ENCODE data around the gene TIMM29.
"Not testable (repeated sequence)": the region's sequence is repeated elsewhere in the genome, so short reads cannot be mapped to it uniquely, and the experiment has no call there.

Gene TIMM29

DNA sequence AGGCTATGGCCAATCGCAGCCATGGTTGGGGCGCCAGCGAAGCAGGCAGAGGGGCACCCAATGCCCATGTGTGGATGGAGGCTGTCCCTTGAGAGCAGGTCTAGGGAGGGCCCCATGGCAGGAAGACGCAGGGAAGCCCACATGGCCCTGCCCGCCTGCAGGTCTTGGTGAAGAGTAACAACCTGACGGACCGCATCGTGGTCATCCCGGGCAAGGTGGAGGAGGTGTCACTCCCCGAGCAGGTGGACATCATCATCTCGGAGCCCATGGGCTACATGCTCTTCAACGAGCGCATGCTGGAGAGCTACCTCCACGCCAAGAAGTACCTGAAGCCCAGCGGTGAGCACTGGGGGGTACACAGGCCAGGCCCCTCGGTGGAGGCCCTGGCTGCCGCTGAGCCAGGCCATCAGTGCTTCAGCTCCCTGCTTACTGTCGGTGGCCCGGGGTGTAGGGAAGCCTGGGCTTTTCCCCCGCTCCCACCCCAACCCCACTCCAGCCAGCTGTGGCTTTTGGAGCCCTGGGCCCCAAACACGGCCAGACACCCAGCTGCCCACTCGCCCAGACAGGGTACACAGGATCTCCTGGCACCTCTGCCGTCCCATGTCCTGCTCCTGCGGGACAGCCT, 14.8 kb upstream of the TIMM29 start:
- DNase-seq = no peak

DNA sequence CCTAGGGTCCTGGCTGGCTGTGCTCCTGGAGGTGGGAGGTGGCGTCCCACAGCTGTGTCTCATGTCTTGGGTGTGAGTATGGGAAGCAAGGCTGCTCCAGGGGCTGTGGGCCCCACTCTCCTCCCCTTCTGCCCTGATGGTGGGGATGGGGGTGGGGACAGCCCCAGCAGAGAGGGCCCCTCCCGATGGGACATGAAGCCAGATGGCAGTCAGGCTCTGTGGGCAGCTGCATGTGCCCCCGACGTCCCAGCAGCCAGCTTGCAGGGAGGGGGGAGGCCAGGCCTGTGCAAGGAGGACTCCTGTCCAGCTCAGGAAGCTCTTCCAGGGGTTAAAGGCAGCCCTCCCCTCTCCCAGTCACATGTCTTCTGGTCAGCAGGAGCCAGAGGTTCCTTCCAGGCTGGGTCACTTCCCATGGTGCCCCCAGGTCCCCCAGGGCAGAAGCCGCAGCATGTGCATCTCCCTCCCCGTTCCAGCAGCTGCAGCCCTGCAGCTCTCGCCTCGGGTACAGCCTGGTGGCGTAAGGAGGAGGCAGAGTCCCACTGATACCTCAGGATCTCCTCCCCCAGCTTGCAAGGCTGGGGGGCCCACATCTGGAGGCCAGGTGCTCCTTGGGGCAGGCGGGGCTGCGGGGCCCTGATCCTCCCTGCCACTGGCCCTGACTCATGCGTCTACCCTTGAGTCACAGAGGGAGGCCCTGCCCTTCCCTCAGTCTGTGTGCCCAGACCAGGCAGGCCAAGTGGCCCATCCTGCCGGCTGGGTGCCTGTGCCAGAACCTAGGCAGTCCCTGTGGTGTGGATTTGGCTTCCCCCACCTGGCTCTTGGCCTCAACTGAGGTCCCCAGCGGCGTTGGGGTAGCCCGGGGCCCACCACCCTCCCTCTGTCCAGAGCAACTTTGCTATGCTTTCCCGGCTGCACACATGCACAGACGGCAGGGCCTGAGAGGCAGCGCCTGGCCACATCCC, 13.2 kb upstream of the TIMM29 start:
- no peak for DNase-seq

DNA sequence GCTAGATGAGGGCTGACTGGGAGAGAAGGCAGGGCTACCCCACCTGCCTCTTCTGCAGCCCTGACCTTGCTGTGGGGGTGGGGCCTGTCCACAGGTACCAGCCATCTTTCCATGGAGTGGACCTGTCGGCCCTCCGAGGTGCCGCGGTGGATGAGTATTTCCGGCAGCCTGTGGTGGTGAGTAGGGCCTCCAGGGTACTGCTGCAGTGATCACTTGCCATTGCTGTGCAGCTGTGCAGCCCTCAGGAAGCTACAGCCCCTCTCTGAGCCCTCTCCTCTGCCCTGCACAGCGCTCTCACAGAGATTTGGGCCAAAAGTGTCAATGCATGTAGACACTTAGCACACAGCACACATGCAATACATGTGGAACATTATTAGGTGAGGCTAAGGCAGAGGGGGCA, 12.0 kb upstream of the TIMM29 start:
- DNase-seq = no peak

DNA sequence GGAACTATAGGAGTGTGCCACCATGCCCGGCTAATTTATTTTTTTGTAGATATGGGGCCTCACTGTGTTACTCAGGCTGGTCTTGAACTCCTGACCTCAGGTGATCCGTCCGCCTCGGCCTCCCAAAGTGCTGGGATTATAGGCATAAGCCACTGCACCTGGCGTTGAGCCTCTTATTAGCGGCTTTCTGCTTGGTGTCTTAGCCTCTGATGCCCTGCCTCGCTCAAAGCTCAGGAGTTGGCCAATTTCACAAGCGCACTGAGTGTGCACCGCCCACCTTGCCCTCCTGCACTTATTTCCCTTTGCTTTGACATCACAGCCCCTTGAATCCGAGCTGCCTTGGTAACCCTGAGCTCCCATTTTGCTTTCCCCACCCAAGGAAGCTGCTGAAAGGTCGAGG, 10.3 kb upstream of the TIMM29 start:
- DNase-seq = no peak

DNA sequence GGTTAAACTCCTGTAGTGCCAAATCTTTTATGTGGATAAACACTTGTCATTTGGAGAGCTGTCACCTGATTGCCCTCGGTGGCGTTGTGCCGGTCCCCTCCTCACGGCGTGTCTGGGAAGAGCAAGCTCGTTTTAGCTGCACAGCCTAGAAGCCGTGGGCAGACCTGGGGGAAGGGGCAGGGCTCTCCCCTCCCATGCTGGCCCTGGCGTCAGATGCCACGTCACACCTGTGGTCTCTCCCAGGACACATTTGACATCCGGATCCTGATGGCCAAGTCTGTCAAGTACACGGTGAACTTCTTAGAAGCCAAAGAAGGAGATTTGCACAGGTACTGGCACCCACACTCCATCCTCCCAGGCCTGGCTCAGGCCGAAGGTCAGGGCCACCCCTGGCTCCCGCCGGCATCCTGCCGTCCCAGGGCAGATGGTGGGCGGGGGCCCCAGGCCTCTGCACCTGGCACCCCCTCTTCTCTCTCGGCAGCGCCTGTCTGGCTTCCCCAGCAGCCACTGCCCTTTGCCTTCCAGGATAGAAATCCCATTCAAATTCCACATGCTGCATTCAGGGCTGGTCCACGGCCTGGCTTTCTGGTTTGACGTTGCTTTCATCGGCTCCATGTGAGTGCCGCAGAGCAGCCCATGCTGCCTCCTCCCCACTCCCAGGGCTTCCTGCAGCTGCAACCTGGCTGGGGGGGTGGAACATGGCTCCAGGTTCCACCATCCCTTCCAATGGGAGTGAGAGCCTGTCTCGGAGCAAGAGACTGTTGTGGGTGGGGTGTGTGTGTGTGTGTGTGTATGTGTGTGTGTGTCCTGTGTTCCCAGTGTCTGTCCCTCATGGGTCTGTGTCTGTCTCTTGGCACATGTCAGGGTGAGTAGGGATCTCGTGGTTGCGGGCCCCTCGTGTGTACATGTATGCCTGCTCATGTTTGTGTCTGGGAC, 9.0 kb upstream of the TIMM29 start:
- DNase-seq = no peak

DNA sequence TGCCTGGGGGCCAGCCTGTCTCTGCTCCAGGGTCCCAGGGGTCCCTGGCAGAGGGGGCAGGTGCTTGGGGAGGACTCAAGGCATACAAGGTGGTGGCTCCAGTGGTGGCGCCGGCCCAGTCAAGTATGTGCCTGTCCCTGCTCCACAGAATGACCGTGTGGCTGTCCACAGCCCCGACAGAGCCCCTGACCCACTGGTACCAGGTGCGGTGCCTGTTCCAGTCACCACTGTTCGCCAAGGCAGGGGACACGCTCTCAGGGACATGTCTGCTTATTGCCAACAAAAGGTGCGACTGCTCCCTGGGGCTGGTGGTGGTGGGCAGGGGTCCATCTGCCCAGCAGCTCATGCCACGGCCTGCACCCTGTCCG, 8.3 kb upstream of the TIMM29 start:
- no peak for DNase-seq

DNA sequence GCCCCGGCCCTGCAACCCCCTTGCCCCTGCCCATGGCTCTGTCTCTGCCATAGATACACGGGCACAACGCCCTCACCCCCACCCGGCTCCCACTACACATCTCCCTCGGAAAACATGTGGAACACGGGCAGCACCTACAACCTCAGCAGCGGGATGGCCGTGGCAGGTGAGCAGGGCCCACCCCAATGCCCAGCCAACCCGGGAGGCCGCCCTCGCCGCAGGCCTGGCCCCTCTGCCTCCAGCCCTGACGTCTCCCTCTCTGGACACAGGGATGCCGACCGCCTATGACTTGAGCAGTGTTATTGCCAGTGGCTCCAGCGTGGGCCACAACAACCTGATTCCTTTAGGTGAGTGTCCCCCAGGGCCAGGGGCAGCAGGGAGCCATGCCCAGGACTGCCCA, 7.8 kb upstream of the TIMM29 start:
- DNase-seq = no peak

DNA sequence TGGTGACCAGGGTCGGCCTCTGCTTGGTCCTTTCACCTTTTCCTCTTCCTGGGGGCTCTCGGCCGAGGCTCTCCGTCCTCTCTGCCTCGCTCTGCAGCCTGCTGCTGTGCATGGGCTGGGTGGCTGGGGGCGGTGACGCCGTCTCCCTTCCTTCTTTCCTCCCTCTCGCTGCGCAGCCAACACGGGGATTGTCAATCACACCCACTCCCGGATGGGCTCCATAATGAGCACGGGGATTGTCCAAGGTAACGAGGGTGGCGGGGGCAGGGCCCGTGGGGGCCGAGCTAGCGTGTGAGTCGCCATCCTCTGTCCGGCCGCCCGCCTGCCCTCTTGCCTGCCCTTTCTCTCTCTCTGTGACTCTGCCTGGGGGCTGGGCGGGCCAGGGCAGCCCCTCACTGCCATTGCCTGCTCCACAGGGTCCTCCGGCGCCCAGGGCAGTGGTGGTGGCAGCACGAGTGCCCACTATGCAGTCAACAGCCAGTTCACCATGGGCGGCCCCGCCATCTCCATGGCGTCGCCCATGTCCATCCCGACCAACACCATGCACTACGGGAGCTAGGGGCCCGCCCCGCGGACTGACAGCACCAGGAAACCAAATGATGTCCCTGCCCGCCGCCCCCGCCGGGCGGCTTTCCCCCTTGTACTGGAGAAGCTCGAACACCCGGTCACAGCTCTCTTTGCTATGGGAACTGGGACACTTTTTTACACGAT, 7.3 kb upstream of the TIMM29 start:
- DNase-seq = no peak

DNA sequence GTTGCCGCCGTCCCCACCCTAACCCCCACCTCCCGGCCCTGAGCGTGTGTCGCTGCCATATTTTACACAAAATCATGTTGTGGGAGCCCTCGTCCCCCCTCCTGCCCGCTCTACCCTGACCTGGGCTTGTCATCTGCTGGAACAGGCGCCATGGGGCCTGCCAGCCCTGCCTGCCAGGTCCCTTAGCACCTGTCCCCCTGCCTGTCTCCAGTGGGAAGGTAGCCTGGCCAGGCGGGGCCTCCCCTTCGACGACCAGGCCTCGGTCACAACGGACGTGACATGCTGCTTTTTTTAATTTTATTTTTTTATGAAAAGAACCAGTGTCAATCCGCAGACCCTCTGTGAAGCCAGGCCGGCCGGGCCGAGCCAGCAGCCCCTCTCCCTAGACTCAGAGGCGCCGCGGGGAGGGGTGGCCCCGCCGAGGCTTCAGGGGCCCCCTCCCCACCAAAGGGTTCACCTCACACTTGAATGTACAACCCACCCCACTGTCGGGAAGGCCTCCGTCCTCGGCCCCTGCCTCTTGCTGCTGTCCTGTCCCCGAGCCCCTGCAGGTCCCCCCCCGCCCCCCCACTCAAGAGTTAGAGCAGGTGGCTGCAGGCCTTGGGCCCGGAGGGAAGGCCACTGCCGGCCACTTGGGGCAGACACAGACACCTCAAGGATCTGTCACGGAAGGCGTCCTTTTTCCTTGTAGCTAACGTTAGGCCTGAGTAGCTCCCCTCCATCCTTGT, 6.5 kb upstream of the TIMM29 start:
- DNase-seq = no peak

DNA sequence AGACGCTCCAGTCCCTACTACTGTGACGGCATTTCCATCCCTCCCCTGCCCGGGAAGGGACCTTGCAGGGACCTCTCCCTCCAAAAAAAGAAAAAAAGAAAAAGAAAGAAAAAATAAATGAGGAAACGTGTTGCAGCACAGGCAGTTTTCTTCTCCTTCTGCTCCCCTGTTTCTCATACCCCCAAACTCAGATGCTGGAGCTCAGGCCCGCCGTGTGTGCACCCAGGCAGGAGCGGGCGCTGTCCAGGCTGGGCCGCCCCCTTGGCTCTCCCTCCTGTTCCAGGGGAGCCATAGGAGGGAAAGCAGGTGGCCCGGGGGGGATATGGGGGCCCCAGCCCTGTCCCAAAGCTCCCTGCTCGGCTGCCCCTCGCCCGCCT, 6.0 kb upstream of the TIMM29 start:
- DNase-seq = no peak

DNA sequence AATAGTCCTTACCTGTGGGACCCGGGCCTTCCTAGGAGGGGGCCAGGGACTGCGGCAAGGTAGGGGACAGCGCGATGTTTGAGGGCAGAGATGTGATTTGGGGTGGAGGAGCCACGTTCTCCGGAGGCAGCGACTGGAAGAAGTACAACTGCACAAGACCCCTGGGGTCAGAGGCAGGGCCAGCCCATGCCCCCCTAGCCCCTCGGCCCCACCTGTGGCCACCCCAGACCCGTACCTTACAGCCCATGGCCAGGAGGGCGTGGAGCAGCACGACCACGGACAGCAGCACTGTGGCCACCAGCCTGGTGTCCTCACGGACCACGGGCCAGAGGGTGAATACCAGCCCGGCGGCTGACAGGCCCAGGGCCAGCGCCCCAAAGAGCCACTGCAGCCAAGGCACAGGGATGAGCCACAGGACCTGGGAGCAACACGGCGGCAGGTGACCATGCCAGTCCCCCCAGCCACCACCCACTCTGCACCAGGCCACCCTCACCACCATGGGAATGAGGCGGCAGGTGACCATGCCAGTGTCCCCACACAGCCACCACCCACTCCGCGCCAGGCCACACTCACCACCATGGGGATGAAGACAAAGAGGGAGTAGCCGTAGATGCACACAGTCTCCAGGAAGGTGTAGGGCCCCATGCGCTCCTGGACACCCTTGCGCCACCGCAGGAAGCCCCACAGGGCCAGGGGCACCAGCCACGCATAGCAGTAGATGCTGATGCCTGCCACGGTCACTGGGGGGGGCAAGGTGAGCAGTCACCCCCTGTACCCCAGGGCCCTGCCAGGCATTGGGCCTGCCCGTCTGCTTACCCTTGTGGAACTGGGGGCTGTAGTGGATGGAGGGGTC, 5.1 kb upstream of the TIMM29 start:
- DNase-seq = no peak

DNA sequence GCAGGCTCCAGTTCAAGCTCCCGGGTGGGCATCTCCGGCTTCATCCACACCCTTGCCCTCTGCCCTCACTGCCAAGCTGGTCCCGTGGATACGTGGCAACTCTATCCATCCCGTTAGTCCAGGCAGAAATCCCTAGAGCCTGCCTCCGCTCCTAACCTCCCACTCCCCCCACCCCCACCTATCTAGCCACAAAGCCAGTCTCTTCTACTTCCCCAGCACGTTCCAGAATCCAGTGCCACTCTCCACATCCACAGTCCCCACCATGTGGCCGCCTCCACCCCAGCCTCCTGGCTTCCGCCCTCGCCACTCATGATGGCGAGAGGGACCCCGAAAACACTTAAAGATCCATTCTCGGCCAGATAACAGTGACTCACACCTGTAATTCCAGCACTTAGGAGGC, 4.0 kb upstream of the TIMM29 start:
- no peak for DNase-seq

DNA sequence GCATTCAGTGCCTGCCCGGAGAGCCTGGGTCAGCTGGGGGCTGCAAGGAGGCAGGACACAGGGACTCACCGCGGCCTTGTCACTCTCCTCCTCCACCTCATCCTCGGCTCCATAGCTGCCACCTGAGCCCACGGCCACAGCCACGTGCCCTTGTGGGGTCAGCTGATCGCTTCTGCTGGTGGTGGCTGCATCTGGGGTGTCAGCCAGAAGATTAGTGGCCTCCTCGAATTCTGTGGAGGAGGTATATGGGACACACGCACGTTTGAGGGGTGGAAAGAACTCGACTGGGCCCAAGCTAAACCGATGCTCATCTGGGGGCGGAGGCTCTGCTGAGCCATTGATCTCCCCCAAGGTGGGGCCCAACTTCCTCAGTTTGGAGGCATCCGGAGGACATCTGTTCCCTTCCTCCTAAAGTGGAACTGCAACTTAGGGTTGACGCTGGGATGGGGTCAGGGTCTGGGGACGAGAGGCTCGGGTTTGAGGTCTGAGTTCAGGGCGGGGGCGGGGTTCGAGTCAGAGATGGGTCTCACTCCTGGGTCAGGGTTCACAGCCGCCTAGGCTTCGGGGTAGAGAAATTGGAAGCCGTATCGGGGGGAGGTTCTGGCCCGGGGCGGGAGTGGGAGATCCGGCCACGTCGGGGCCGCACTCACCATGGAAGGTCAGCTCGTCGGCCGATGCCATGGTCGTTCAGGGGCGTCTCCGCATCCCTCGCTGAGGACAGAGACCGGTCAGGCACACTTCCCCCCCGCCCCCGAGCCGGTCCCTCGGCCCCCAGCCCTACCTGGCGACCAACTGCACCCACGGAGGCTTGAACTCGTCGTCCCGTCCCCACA, 665 bp upstream of the TIMM29 start:
- DNase-seq = peak in 1 of 2 donors; percentile 13

DNA sequence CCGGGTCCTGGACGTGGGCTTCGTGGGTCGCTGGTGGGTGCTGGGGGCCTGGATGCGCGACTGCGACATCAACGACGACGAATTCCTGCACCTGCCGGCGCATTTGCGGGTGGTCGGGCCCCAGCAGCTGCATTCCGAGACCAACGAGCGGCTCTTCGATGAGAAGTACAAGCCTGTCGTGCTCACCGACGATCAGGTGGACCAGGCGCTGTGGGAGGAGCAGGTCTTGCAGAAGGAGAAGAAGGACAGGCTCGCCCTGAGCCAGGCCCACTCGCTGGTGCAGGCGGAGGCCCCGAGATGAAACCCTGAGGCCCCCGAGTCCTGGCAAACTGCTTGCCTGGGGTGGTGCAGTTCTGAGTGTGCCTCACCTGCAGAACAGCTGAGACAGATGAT, 787 bp downstream of the TIMM29 start:
- no peak for DNase-seq

DNA sequence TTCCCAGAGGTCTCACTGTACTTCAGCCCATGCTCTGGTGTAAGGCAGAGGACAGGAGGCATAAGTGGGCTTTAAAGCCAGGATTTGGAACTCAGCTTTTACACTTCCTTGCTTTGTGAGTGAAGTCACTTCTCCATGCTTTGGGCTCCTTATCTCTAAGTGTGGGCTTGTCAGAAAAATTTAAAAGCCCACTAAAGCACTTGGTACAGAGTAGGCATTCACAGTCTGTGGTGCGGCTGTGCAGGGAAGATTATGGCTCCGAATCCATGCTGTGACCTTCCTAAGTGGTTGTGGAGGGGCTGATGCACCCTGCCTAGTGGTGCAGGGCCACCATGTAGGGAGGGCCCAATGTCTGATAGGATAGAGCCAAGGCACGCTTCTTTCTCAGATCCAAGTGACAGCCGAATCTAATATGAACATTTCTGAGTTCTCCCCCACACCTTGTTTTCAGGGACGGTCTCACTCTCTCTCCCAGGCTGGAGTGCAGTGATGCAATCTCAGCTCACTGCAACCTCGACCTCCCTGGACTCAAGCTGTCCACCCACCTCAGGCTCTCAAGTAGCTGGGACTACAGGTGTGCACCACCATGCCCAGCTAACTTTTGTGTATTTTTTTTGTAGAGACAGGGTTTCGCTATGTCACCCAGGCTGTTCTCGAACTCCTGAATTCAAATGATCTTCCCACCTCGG, 6.9 kb downstream of the TIMM29 start:
- DNase-seq = no peak

DNA sequence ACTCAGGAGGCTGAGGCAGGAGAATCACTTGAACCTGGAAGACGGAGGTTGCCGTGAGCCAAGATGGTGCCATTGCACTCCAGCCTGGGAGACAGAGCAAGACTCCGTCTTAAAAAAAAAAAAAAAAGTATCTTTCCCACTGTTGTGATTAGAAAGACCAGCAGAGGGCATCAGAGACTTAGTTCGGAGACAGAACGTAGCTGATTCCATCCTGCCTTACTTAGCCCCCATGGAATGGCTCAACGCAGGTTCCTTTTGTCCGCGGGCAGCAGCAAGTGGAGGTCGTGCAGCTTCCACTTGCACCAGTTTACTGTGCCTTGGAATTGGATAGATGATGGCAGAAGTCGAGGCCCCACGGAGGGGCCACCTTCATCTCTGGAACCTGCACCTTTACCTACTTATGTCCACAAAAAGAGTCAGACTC, 8.1 kb downstream of the TIMM29 start:
- peak; percentile 18 to 66 for DNase-seq

DNA sequence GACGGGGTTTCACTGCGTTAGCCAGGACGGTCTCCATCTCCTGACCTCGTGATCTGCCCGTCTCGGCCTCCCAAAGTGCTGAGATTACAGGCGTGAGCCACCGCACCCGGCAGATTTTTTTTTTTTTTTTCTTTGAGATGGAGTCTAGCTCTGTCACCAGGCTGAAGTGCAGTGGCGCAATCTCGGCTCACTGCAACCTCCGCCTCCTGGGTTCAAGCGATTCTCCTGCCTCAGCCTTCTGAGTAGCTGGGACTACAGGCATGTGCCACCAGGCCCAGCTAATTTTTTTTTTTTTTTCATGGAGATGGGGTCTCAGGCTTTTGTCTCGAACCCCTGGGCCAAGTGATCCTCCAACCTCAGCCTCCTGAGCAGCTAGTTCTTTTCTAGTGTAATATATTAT, 13.0 kb downstream of the TIMM29 start:
- DNase-seq = not testable (repeated sequence)

DNA sequence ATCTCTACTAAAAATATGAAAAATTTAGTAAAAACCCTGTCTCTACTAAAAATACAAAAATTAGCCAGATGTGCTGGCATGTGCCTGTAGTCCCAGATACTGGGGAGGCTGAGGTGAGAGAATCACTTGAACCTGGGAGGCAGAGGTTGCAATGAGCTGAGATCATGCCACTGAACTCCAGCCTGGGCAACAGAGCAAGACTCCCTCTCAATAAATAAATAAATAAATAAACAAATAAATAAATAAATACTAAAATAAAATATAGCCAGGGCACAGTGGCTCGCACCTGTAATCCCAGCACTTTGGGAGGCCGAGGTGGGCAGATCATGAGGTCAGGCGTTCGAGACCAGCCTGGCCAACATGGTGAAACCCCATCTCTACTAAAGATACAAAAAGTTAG, 14.8 kb downstream of the TIMM29 start:
- not testable (repeated sequence) for DNase-seq

DNA sequence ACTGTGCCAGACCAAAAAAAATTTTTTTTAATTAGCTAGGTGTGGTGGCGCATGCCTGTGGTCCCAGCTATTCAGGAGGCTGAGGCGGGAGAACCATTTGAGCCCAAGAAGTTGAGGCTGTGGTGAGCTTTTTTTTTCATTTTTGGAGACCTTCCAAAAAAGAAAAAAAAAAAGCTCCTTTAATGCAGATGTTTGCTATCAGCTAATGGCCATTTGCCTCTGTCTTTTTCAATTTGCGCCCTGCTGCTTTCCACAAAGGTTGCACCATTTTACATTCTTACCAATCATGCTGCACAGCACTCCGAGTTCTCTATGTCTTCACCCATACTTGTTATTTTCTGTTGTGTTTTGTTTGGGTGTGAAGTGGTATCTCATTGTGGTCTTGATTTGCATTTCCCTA, 16.7 kb downstream of the TIMM29 start:
- no peak for DNase-seq
